H1 (cell line): ENCODE data around the gene CEACAM8. TPM values are rescaled to one million over a fixed set of nuclear protein-coding genes. Genes with fewer than 3 reads are reported as not detected.
A peak's percentile ranks its signal among the peaks of the same experiment; 100 is the strongest.

Source experiments
- CTCF ChIA-PET: fragments of 300-600 bp; sonication (Branson Sonifier 250); formaldehyde crosslinking; loops from one replicate; lab custom pipeline; 2021; ENCODE audit not compliant: partially characterized antibody; lab: Charles Lee
- POLR2A ChIA-PET: fragments of 300-600 bp; sonication (Branson Sonifier 250); formaldehyde crosslinking; loops from one replicate; lab custom pipeline; 2021; ENCODE audit warnings: inconsistent platforms; ENCODE audit not compliant: partially characterized antibody; lab: Charles Lee
- DNase-seq, 2 experiments: peaks; one replicate each; pipeline versions ENCODE4 v3.0.0 to v3.0.0-alpha.2; 2010 to 2022; ENCODE audit warnings: low spot score in 2 of 2, low read depth in 1 of 2, mixed read lengths in 1 of 2
- FAIRE-seq: peaks from 2 replicates; lab custom pipeline; 2011; peaks lifted over from hg19 to GRCh38; lab: Jason Lieb, UNC
- H2AFZ ChIP-seq: 2 replicates; pipeline ENCODE4 v1.8.1; 2012; ENCODE audit warnings: low read length, inconsistent platforms
- H2AK5ac ChIP-seq: 2 replicates; pipeline ENCODE4 v1.6.1; 2013; ENCODE audit warnings: low read depth, low read length
- H2BK120ac ChIP-seq: replicated peaks from 2 replicates; pipeline ENCODE3; 2013; ENCODE audit warnings: low read depth, low read length, inconsistent platforms
- H2BK12ac ChIP-seq: 2 replicates; pipeline ENCODE4 v1.6.1; 2013; ENCODE audit warnings: low read depth, low read length
- H2BK15ac ChIP-seq: 2 replicates; pipeline ENCODE4 v1.6.1; 2013; ENCODE audit warnings: low read length
- H2BK20ac ChIP-seq: 2 replicates; pipeline ENCODE4 v1.6.1; 2013; ENCODE audit warnings: low read length
- H2BK5ac ChIP-seq: 2 replicates; pipeline ENCODE4 v1.6.1; 2013; ENCODE audit warnings: low read depth, low read length
- H3K14ac ChIP-seq: 2 replicates; pipeline ENCODE4 v1.6.1; 2013; ENCODE audit warnings: inconsistent platforms; ENCODE audit not compliant: insufficient read length
- H3K18ac ChIP-seq: 2 replicates; pipeline ENCODE4 v1.6.1; 2013; ENCODE audit warnings: low read length; ENCODE audit errors: extremely low read depth
- H3K23ac ChIP-seq: 2 replicates; pipeline ENCODE4 v1.6.1; 2013; ENCODE audit warnings: inconsistent platforms; ENCODE audit not compliant: insufficient read length
- H3K23me2 ChIP-seq: 2 replicates; pipeline ENCODE4 v1.6.1; 2013; ENCODE audit warnings: low read depth, low read length
- H3K27ac ChIP-seq: 2 replicates; pipeline ENCODE4 v1.6.1; 2011; ENCODE audit warnings: low read depth, low read length, inconsistent platforms
- H3K27me3 ChIP-seq, 4 experiments: replicated peaks in 1 of 4; 1 replicate in 1 of 4; 2 replicates in 3 of 4; pipeline versions ENCODE4 v1.6.1 to v1.8.1; 2011 to 2013; ENCODE audit warnings: low read length in 3 of 4, mild to moderate bottlenecking in 3 of 4, inconsistent platforms in 2 of 4, mixed read lengths in 2 of 4, moderate library complexity in 1 of 4; ENCODE audit not compliant: control insufficient read depth in 3 of 4, insufficient read depth in 3 of 4; ENCODE audit errors: extremely low read depth in 1 of 4
- H3K36me3 ChIP-seq, 4 experiments: 2 replicates each; pipeline versions ENCODE4 v1.6.1 to v1.8.1; 2011 to 2013; ENCODE audit warnings: mild to moderate bottlenecking in 4 of 4, low read length in 3 of 4, moderate library complexity in 2 of 4, control low read depth in 1 of 4, inconsistent platforms in 1 of 4; ENCODE audit not compliant: insufficient read depth in 4 of 4, control insufficient read depth in 2 of 4
- H3K4ac ChIP-seq: replicated peaks from 2 replicates; pipeline ENCODE3; 2013; ENCODE audit warnings: low read length, low read depth, mixed read lengths, inconsistent platforms; ENCODE audit not compliant: insufficient read length
- H3K4me1 ChIP-seq, 4 experiments: replicated peaks in 1 of 4; 1 replicate in 1 of 4; 2 replicates in 3 of 4; pipeline versions ENCODE4 v1.6.1 to v1.8.1; 2011 to 2013; ENCODE audit warnings: low read length in 3 of 4, inconsistent platforms in 2 of 4, mixed read lengths in 1 of 4; ENCODE audit not compliant: insufficient read depth in 4 of 4, control insufficient read depth in 3 of 4
- H3K4me2 ChIP-seq, 2 experiments: 2 replicates each; pipeline versions ENCODE4 v1.6.1 to v1.8.1; 2011 to 2013; ENCODE audit warnings: low read depth in 2 of 2, low read length in 2 of 2, control low read depth in 1 of 2, inconsistent platforms in 1 of 2, mild to moderate bottlenecking in 1 of 2; ENCODE audit not compliant: insufficient read depth in 1 of 2
- H3K4me3 ChIP-seq, 4 experiments: fragments of 200-600, 300-600 bp in 1 of 4; sonication (generic), shearing (Covaris generic), sonication (Bioruptor Twin) in 1 of 4; 2 replicates each; pipeline versions ENCODE4 v1.5.1 to v1.8.1; 2011 to 2016; ENCODE audit warnings: low read length in 4 of 4, low read depth in 3 of 4, control low read depth in 2 of 4, inconsistent platforms in 2 of 4, mild to moderate bottlenecking in 2 of 4, mixed read lengths in 1 of 4, moderate library complexity in 1 of 4; ENCODE audit not compliant: insufficient read depth in 2 of 4; ENCODE audit errors: extremely low read depth in 1 of 4
- H3K56ac ChIP-seq: replicated peaks from 2 replicates; pipeline ENCODE3; 2013; ENCODE audit warnings: low read depth, mild to moderate bottlenecking, mixed read lengths, low read length, inconsistent platforms; ENCODE audit not compliant: insufficient read length
- H3K79me1 ChIP-seq: 2 replicates; pipeline ENCODE4 v1.6.1; 2013; ENCODE audit warnings: low read depth, low read length, control low read depth
- H3K79me2 ChIP-seq, 2 experiments: 2 replicates each; pipeline versions ENCODE4 v1.6.1 to v1.8.1; 2012 to 2013; ENCODE audit warnings: low read length in 2 of 2, mild to moderate bottlenecking in 2 of 2, inconsistent platforms in 1 of 2; ENCODE audit not compliant: insufficient read depth in 2 of 2, control insufficient read depth in 1 of 2
- H3K9ac ChIP-seq, 4 experiments: replicated peaks in 1 of 4; 1 replicate in 1 of 4; 2 replicates in 3 of 4; pipeline versions ENCODE4 v1.6.1 to v1.8.1; 2011 to 2013; ENCODE audit warnings: low read depth in 3 of 4, low read length in 3 of 4, control low read depth in 2 of 4, mild to moderate bottlenecking in 2 of 4, moderate library complexity in 2 of 4, inconsistent platforms in 1 of 4; ENCODE audit errors: extremely low read depth in 1 of 4
- H3K9me3 ChIP-seq, 2 experiments: 2 replicates each; pipeline versions ENCODE4 v1.6.1 to v1.8.1; 2012 to 2013; ENCODE audit warnings: mild to moderate bottlenecking in 2 of 2, moderate library complexity in 2 of 2, control low read depth in 1 of 2, inconsistent platforms in 1 of 2, low read depth in 1 of 2, low read length in 1 of 2, mixed read lengths in 1 of 2; ENCODE audit not compliant: insufficient read depth in 2 of 2
- H4K20me1 ChIP-seq, 2 experiments: replicated peaks in 1 of 2; 2 replicates each; pipeline versions ENCODE3 to v1.8.1; 2011 to 2013; ENCODE audit warnings: inconsistent platforms in 2 of 2, low read length in 2 of 2, mild to moderate bottlenecking in 1 of 2; ENCODE audit not compliant: insufficient read depth in 2 of 2, control insufficient read depth in 1 of 2
- H4K5ac ChIP-seq: 2 replicates; pipeline ENCODE4 v1.6.1; 2013; ENCODE audit warnings: low read length, low read depth, mixed read lengths, inconsistent platforms; ENCODE audit not compliant: insufficient read length
- H4K8ac ChIP-seq: 2 replicates; pipeline ENCODE4 v1.8.0; 2013; ENCODE audit warnings: mild to moderate bottlenecking, moderate library complexity, low read length, inconsistent platforms; ENCODE audit not compliant: insufficient read depth; ENCODE audit errors: extremely low read depth
- H4K91ac ChIP-seq: replicated peaks from 2 replicates; pipeline ENCODE3; 2013; ENCODE audit warnings: low read length, mixed read lengths, inconsistent platforms; ENCODE audit not compliant: insufficient read length
- CBX8 ChIP-seq: fragments of 300-800, 300-1000 bp; sonication (generic); IDR thresholded peaks from 2 replicates; pipeline ENCODE4 v1.7.1; 2016; ENCODE audit warnings: low read depth, low read length, borderline replicate concordance
- KDM1A ChIP-seq: fragments of 200-600, 300-600 bp; sonication (generic); IDR thresholded peaks from 2 replicates; pipeline ENCODE4 v1.7.1; 2016; ENCODE audit warnings: mild to moderate bottlenecking, low read length, borderline replicate concordance
- KDM4A ChIP-seq: IDR thresholded peaks from one replicate; pipeline ENCODE4 v1.7.1; 2012; ENCODE audit warnings: low read depth, mild to moderate bottlenecking, moderate library complexity, low read length, inconsistent platforms; ENCODE audit not compliant: severe bottlenecking
- WGBS, 2 experiments: shearing (Covaris generic) in 1 of 2; methylation state at CpG; one replicate each; pipeline versions ENCODE4 v1.1.6 to v1.1.7; 2013 to 2015; ENCODE audit warnings: low lambda C conversion rate in 2 of 2, mixed read lengths in 2 of 2, inconsistent platforms in 1 of 2, low coverage in 1 of 2, missing lambda C conversion rate in 1 of 2; ENCODE audit not compliant: insufficient replicate concordance in 2 of 2, insufficient coverage in 1 of 2, insufficient read length in 1 of 2; ENCODE audit errors: extremely low coverage in 1 of 2, missing lambda C conversion rate in 1 of 2; 5-methylcytosine and 5-hydroxymethylcytosine counted together
- polyA plus RNA-seq, 7 experiments: library from polyadenylated mRNA; depleted of rRNA in 3 of 7; stranded (reverse) in 5 of 7; unstranded in 2 of 7; fragments of >200 nt in 5 of 7; fragments of 200-250 nt in 2 of 7; gene quantifications; 1 replicate in 5 of 7; 2 replicates in 1 of 7; 4 replicates in 1 of 7; pipeline versions ENCODE4 v1.2.1 to v1.2.3, GENCODE V29; 2011 to 2013; ENCODE audit warnings: missing spikeins in 2 of 7, mixed read lengths in 2 of 7
- total RNA-seq: library from RNA; stranded (reverse); fragmentation: NEBNext Ultra II Directional; extraction: Animal tissue kit (Norgen Biotek cat#: 25700); gene quantifications from 2 replicates; pipeline ENCODE4 v1.2.1, GENCODE V29; 2021

CEACAM8 gene
- total and polyA plus RNA-seq, 2 of the 8 experiments (the other 6 are each of a cell fraction or from before 2014, with no cell fraction given) = not detected

GRCh38 chr19:42552086-42553065 is 42.3 kb downstream of the CEACAM8 start:
- peak overlapping the region; percentile 84; the same call in 1 of the 2 replicates for H2BK12ac ChIP-seq
- H3K23ac ChIP-seq = no peak overlapping the region
- H2BK20ac ChIP-seq = no peak overlapping the region
- H4K5ac ChIP-seq = no peak overlapping the region
- POLR2A ChIA-PET = no interaction called here
- H3K18ac ChIP-seq = no peak overlapping the region
- peak overlapping the region; percentile 53; the same call in 1 of the 2 replicates for H2AK5ac ChIP-seq
- 84% methylated on average over 8 of the region's 8 CpGs; no CpG with 5 or more reads in 1 of the 2 experiments for WGBS, 2 experiments
- peaks cover 4 to 11% of the 10 kb centered on the region in 2 experiments; a peak in 1 of 4 replicates for H3K9me3 ChIP-seq
- no peaks in the 10 kb centered on the region for H3K79me2 ChIP-seq
- 0 out of 2 replicates have a peak overlapping the region, but pooled peaks have one; percentile 35 for H2BK5ac ChIP-seq
- no peaks in the 10 kb centered on the region; a peak in 3 of 7 replicates for H3K27me3 ChIP-seq
- H3K4me2 ChIP-seq = no peak overlapping the region
- peak overlapping the region; percentile 64 for H4K91ac ChIP-seq
- no peaks in the 10 kb centered on the region for H3K36me3 ChIP-seq
- H3K56ac ChIP-seq = no peak overlapping the region
- H3K4me1 ChIP-seq = peaks cover 0 to 12% (median 8%) of the 10 kb centered on the region in 4 experiments; a peak in 6 of 7 replicates
- H2BK15ac ChIP-seq = 0 out of 2 replicates have a peak overlapping the region, but pooled peaks have one; percentile 29
- CTCF ChIA-PET = interaction anchor here (0.9 to 4.8 kb wide), 7 partner anchors 10 to 114 kb away, joined by 3 to 30 read pairs (median 6); no protein-coding TSS in a partner anchor
- H4K20me1 ChIP-seq = no peaks in the 10 kb centered on the region
- FAIRE-seq = no peak
- H3K9ac ChIP-seq = no peak overlapping the region
- H3K4me3 ChIP-seq = no peak overlapping the region
- H3K14ac ChIP-seq = no peak overlapping the region
- no peak overlapping the region for H2BK120ac ChIP-seq
- H3K27ac ChIP-seq = no peak overlapping the region
- no peak overlapping the region for H2AFZ ChIP-seq
- no peaks in the 10 kb centered on the region for H3K79me1 ChIP-seq
- DNase-seq = no peak
- no peak overlapping the region; the same call in 1 of the 2 replicates for H4K8ac ChIP-seq
- no peaks in the 10 kb centered on the region for H3K23me2 ChIP-seq
- H3K4ac ChIP-seq = no peak overlapping the region
- TF ChIP-seq KDM1A (no peak), CBX8 (no peak), KDM4A (no peak)
